HG02623 (cell line): ENCODE results near the gene NSD1.
"Not testable (repeated sequence)": the region's sequence is repeated elsewhere in the genome, so short reads cannot be mapped to it uniquely, and the experiment has no call there.

Experiments used
- ATAC-seq: cut with Tn5 transposase; IDR thresholded peaks from one replicate; pipeline ENCODE4 v1.9.1; 2021; ENCODE audit warnings: moderate library complexity; ENCODE audit not compliant: unreplicated experiment

Gene NSD1

DNA sequence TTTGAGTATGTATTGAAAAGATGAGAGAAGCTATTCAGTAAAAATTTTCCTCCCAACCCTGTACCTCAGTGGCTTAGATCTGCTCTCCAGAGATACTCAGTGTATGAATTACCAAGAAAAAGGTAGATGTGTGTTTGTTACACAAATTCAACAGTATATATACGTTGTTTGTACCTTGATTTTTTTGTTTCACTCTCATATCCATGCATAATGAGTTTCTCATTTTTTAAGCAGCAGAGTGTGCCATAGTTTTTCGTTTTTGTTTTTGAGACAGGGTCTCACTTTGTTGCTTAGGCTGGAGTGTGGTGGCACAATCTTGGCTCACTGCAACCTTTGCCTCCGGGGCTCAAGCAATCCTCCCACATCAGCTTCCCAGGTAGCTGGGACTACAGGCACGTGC, 92.2 kb downstream of the NSD1 start:
- ATAC-seq = no peak

DNA sequence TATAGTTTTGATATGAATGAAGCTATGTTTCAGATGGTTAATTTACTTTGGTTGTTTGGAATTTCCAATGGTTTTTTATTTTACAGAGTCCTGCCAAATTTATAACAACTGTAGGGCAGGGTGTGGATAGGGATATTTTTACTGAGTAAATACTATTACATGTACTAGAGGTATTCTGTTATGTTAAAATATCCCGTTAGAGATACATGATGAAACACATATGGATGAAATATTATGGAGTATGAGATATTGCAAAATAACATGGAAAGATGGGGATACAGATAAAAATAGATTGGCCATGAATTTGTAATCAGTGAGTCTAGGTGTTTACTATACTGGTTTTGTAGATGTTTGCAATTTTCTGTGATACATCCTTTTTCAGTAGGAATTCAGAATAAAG, 93.3 kb downstream of the NSD1 start:
- no peak for ATAC-seq

DNA sequence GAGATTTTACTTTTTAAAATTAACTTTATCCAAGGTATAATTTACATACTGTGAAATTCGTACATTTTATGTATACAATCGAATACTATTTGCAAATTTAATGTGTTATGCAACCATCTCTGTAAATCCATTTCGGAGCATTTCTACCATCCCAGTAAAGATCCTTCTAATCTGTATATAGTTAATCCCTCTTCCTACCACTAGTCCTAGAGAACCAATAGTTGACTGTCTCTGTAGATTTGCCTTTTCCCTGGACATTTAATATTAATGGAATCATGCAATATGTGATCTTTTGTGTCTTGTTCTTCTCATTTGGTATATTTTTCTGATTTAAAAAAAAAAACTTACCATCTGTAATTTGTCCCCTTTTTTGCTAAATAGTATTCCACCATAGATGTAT, 95.2 kb downstream of the NSD1 start:
- ATAC-seq = no peak

DNA sequence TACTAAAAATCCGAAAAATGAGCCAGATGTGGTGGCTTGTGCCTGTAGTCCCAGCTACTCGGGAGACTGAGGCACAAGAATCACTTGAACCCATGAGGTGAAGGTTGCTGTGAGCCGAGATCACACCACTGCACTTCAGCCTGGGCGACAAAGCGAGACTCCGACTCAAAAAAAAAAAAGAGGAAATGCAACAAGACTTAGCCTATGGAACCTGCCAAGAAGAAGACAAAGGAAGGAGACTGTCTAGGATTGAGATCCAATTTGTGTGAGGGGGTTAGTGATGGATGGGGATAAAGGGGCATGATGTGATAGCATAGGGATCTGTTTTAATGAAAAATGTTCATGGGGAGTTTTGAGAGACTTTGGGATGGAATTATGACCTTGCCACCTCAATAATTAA, 97.1 kb downstream of the NSD1 start:
- ATAC-seq = no peak

DNA sequence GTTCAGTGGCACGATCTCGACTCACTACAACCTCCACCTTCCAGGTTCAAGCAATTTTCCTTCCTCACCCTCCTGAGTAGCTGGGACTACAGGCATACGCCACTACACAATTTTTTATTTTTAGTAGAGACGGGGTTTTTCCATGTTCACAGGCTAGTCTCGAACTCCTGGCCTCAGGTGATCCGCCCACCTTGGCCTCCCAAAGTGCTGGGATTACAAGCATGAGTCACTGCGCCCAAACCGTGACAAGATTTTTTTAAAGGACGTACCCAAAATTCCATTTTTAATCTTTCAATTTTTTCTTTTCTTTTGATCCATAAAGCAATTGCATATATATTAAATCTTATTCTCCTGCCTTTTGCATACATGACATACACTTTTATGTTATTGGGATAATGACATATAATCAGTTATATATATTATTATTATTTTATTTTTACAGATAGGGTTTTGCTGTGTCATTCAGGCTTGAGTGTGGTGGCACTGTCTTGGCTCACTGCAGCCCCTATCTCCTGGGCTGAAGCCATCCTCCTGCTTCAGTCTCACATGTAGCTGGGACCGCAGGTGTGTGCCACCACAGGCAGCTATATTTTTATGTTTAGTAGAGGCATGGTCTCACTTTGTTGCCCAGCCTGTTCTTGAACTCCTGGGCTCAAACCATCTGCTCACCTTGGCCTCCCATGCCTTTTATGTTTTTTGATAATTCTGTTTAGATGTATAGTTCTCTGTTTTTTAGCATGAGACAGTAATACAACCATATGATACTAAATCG, 98.1 kb downstream of the NSD1 start:
- ATAC-seq = no peak

DNA sequence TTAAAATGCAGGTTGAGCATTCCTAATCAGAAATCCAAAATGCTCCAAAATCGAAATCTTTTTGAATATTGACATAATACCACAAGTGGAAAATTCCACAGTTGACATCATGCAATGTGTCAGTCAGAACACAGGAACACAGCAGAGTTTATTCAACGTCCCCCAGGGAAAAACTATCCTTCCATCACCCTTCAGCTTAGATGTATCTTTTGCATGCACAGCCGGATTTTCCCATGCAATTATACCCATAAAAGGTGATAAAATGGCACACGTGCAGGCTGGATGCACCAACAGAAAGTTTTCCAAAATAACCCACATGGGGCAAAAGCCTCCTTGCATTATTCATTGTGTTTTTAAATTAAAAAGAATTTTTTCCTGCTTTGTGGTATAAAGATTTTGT, 98.8 kb downstream of the NSD1 start:
- no peak for ATAC-seq

DNA sequence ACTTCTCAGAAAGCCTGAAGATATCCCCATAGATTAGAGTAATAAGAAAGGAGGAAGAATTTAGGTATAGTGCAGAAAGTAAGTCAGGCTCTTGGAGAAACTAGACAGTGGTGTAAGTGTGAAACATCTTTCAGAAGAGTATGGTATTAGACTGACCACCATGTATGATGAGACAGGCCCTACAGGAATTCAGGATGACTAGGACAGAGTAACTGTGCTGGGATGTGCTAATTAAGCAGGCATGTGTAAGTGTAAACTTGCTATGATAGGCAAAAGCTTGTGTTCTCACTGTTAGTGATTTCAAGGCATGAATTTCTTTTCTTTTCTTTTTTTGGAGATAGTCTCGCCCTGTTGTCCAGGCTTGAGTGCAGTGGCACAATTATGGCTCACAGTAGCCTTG, 99.2 kb downstream of the NSD1 start:
- ATAC-seq = no peak

DNA sequence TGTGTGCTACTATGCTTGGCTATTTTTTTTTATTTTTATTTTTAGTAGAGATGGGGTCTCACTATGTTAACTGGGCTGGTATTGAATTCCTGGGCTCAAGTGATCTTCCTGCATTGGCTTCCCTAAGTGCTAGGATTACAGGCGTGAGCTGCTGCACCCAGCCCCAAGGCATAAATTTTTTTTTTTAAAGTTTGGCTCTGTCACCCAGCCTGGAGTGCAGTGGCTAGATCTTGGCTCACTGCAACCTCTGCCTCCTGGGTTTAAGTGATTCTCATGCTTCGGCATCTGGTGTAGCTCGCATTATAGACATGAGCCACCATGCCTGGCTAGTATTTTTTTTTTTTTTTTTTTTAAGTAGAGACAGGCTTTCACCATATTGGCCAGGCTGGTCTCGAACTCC, 99.6 kb downstream of the NSD1 start:
- ATAC-seq = no peak

DNA sequence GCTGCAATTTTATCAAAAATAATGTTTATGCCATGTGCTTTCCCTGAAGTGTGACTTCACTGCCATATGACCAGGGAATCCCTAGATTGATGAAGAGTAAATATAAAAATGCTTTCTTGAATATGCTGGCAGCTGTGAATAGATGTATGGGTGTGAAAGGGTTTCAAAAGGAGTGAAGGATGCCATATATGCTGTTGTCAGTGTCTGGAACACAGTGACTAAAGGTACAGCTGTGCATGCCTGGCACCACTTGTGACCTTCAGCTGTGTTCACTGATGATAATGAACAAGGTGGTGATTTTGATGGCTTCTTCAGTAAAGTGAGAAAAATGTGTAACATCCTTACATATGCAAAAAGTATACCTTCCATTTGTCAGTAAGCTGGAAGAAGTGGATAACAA, 100.2 kb downstream of the NSD1 start:
- ATAC-seq = no peak

DNA sequence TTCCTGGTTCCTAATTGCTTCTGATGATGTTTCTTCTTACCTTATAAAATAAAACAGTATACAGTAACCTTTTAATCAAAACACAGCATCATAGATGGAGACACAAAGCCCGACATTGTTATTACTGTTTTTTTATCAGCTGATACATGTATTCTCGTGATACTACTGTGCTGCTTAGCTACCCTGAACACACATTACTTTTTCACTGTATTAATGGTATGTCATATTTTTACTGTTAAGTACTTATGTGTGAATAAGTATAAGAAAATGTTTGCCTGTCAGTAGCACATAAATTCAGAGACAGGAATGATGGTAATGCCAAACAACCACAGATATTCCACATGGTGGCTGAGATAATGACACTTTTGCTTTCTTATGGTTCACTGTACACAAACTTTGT, 101.3 kb downstream of the NSD1 start:
- no peak for ATAC-seq

DNA sequence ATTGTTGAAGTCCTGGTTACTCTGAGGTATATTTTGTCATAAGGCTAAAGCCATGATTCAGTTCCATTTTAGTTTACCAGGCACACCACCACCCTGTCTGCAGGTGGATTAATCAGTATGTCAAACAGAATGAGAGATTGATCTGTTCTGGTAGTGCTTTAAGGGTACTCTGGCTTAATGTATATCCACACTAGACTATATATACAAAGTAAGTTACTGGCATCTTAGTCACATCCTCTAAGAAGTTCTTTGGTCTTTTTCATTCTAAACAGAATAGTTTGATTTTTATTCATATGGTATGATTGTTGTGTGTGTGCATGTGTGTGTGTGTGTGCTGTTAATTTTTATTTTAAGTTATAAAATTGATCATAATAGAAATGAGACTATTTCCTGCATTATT, 108.2 kb downstream of the NSD1 start:
- ATAC-seq = no peak

DNA sequence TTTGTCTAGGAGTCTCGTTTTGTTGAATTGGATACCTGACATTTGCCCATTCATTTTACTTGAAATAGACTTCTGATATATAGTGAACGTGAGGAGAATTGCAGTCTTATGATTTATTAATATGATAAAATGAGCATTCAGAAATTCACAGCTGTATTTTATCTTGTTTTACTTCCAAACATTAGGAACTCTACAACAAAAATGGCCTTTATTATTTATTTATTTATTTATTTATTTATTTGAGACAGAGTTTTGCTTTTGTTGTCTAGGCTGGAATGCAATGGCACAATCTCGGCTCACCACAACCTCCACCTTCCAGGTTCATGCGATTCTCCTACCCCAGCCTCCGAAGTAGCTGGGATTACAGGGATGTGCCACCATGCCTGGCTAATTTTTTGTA, 108.7 kb downstream of the NSD1 start:
- no peak for ATAC-seq

DNA sequence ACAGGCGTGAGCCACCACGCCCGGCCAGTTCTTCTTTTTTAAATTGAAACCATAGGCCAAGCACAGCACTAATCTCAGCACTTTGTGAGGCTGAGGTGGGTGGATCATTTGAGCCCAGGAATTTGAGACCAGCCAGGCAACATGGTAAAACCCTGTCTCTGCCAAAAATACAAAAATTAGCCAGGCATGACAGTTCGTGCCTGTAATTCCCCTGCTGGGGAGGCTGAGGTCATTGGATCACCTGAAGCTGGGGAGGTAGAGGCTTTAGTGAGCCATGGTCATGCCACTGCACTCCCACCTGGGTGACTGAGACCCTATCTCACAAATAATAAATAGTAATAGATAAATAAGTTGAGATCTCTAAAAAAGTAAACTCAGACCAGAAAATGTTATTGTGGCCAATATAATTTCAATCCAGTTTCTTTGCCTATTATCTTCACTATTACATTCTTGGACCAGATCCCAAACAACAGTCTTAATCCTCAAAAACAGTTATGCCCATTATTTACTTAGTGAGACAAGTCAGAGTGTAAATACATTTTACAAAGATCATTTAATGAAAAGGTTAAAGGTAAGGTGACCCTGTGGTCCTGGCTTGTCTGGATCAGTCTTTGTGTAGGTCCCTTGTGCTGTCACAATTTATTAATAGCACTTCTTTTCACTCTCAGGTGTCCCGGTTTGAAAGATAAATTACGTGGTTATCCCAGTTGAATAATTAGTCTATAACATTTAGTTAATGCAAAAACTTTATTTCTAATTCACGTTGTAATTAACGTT, 116.4 kb downstream of the NSD1 start:
- no peak for ATAC-seq

DNA sequence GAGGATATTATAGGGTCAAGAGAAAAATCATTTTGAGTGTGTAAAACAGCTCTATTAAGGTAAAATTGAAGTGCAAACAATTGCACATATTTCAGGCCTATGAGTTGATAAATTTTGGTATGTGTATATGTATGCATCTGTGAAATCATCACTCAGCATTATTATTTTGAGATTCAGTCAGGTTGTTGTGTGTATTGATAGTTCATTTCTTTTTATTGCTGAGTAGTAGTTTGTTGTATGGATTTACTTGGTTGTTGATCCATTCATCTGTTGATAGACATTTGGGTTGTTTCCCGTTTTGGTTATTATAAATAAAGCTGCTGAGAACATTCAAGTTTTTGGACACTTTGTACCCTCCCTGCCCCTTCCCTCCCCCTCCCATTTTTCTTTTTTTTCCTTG, 119.7 kb downstream of the NSD1 start:
- ATAC-seq = no peak

DNA sequence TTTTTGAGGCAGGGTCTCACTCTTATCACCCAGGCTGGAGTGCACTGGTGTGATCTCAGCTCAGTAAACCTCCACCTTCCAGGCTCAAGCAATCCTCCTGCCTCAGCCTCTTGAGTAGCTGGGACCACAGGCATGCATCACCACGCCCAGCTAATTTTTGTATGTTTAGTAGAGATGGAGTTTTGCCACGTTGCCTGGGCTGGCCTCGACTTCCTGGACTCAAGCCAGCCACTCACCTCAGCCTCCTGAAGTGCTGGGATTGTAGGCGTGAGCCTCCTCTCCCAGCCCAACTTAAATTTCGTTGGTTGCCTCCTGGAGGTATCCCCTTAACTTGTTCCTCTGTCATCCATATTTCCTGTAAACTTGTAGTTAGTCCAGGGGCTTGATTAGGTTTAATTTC, 122.7 kb downstream of the NSD1 start:
- ATAC-seq = no peak

DNA sequence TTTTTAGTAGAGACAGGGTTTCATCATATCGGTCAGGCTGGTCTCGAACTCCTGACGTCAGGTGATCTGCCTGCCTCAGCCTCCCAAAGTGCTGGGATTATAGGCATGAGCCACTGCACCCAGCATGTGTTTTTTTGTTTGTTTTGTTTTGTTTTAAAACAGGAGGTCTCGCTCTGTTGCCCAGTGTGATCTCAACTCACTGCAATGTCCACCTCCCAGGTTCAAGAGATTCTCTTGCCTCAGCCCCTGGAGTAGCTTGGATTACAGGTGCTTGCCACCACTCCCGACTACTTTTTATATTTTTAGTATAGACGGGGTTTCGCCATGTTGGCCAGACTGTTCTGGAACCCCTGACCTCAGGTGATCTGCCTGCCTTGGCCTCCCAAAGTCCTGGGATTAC, 125.1 kb downstream of the NSD1 start:
- not testable (repeated sequence) for ATAC-seq

DNA sequence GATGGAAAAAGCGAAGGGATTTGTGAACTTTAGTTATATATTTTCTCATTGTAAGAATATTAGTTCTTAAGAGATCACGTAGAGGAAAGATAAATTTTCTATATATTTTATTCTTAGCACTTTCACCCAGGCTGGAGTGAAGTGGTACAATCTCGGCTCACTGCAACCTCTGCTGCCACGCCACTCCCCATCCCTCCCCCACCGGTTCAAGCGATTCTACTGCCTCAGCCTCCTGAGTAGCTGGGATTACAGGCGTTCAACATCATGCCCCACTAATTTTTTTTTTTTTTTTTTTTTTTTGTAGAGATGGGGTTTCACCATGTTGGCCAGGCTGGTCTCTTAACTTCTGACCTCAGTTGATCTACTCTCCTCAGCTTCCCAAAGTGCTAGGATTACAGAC, 127.4 kb downstream of the NSD1 start:
- no peak for ATAC-seq

DNA sequence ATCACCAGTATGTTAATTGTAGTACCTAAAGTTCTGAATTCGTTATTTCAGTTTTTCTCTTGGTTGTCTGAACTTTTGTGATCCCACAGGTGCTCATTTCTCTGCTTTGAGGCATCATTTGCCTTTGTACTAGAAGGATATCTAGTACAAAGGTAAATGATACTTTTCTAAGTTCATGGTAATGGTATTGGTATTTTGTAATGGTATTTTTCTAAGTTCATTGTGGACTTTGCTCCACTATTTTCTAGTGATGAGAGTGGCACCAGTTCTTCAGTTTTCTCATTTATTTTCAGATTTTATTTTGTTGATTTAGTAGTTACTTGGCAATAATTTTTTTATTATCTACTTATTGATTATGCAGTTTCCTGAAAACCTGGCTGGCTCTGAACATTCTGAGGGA, 127.9 kb downstream of the NSD1 start:
- no peak for ATAC-seq

DNA sequence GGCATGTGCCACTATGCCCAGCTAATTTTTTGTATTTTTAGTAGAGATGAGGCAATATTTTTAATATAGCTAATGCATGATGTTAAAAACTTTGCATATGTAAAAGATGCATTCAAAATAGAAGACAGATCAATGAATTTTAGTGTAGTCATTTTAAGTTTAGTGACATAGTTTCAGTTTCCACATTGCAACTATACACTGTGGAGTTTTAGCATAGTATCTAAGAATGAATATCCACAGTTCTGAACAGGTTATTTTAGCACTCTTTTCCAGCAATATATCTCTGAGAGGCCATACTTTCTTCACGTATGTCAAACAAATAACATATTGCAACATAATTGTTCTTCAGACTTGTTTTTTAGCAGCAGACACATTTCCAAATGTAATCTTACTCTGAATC, 130.6 kb downstream of the NSD1 start:
- ATAC-seq = no peak

DNA sequence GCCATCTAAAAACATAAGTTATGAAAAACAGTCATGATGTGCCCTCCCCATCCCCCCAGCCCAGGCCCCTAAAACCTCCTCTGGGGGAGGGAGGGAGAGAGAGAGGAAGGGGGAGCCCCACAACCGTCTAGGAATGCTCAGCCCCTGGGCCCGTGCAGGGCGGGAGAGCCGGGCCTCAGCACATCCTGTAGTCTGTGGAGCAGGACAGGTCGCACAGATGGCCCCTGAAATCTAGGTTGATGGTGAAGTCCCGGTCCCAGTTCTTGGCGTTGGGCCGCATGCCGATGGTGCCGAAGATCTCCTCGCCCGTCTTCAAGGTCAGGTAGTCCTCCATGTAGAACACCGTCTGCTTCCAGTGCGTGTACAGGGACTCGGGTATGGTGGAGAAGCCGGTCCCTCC, 131.8 kb downstream of the NSD1 start:
- ATAC-seq = no peak

DNA sequence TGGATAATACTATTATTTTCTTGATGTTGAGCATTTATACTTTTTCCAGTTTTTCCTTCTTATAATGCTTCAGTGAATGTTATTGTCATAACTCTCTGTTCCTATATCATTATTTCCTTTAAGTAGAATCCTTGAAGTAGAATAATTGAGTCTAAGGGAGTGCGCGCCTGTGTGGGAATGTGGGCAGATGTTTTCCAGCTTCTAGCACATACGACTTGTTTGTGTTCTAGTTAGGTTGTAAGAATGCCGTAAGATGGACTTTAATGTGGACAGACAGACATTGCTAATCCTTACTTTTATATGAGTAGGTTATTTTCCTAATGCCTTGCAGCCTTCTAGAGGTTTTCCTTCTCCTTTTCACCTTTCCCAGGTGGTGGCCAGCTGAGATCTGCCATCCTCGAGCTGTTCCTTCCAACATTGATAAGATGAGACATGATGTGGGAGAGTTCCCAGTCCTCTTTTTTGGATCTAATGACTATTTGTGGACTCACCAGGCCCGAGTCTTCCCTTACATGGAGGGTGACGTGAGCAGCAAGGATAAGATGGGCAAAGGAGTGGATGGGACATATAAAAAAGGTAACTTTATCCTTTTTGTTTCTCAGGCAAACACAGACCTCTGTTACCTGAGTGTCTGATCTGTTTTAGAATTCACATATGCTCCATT, 135.8 kb downstream of the NSD1 start:
- no peak for ATAC-seq

DNA sequence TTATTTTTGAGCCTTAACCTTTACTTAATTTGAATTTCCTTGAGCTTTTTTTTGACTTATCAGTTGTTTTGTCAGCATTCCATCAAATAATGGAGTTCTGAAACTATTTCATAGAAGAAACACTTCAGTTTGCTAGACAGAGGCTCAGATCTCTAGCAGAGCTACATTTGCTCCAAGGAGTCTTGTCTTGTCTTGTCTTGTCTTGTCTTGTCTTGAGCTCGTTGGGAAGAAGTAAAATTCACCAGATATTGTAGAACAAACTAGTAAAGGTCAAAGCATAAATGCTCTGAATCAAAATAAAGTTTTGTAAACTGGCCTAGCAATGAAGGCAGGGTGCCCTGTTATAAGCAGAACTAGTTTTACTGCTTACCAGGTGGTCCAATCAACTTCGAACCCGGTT, 136.4 kb downstream of the NSD1 start:
- ATAC-seq = no peak
